Heart left ventricle (tissue), 16 donors: ENCODE results near the gene RPP21. TPM values are rescaled to one million over a fixed set of nuclear protein-coding genes. Genes with fewer than 3 reads are reported as not detected.

Experiments
- ATAC-seq, 4 donors: fragments of 200-7000 bp; cut with Tn5 transposase; one replicate each; pipeline ENCODE4 v1.9.1; 2020 to 2022; ENCODE audit warnings: moderate library complexity in 4 of 4, mild to moderate bottlenecking in 3 of 4, moderate number of reproducible peaks in 1 of 4
- DNase-seq, 5 donors: peaks; one replicate each; pipeline ENCODE4 v3.0.0-alpha.2; 2020
- H3K27ac ChIP-seq, 12 donors: fragments of 200-600 bp; sonication (generic) in 4 of 12; one replicate each; pipeline versions ENCODE4 v1.5.0 to v1.8.0; 2016 to 2022; ENCODE audit warnings: mild to moderate bottlenecking in 2 of 12
- H3K27me3 ChIP-seq, 9 donors: fragments of 200-600 bp; sonication (generic) in 2 of 9; one replicate each; pipeline versions ENCODE4 v1.5.1 to v1.8.0; 2016 to 2022; ENCODE audit warnings: mild to moderate bottlenecking in 3 of 9
- H3K36me3 ChIP-seq, 9 donors: fragments of 200-600 bp; sonication (generic) in 2 of 9; one replicate each; pipeline versions ENCODE4 v1.5.0 to v1.8.0; 2018 to 2022; ENCODE audit warnings: mild to moderate bottlenecking in 2 of 9
- H3K4me1 ChIP-seq, 12 donors: fragments of 200-600 bp; sonication (generic) in 4 of 12; one replicate each; pipeline versions ENCODE4 v1.5.0 to v1.8.0; 2016 to 2022; ENCODE audit warnings: mild to moderate bottlenecking in 3 of 12
- H3K4me3 ChIP-seq, 12 donors: fragments of 200-600 bp; sonication (generic) in 4 of 12; one replicate each; pipeline versions ENCODE4 v1.5.0 to v1.8.0; 2017 to 2022; ENCODE audit warnings: mild to moderate bottlenecking in 9 of 12, moderate library complexity in 4 of 12
- H3K9me3 ChIP-seq, 12 donors: fragments of 200-600 bp; sonication (generic) in 4 of 12; one replicate each; pipeline versions ENCODE4 v1.5.0 to v1.8.0; 2016 to 2022; ENCODE audit warnings: mild to moderate bottlenecking in 1 of 12
- CTCF ChIP-seq, 12 donors: fragments of 200-600 bp; sonication (generic) in 4 of 12; IDR thresholded peaks; one replicate each; pipeline versions ENCODE4 v1.5.0 to v1.8.0; 2018 to 2022; ENCODE audit warnings: antibody characterized with exemption in 12 of 12, mild to moderate bottlenecking in 5 of 12
- POLR2A ChIP-seq, 2 donors: fragments of 450-650 bp; IDR thresholded peaks; one replicate each; pipeline ENCODE4 v1.6.1; 2017; ENCODE audit warnings: antibody characterized with exemption in 2 of 2, mild to moderate bottlenecking in 2 of 2, moderate library complexity in 2 of 2
- WGBS, 4 donors: extraction: QIAGEN DNeasy Blood & Tissue Kit in 2 of 4; methylation state at CpG; one replicate each; pipeline versions ENCODE4 v1.1.5 to v1.1.7; 2013 to 2018; 5-methylcytosine and 5-hydroxymethylcytosine counted together
- intact Hi-C, 10 donors: fragments of 100-400 bp; cut with DNase I; formaldehyde crosslinking; loops; one replicate each; pipeline versions ENCODE4 v1.11.1 to v1.14.2; 2022
- polyA plus RNA-seq, 2 donors: library from polyadenylated mRNA; stranded (reverse); fragments of 200-250 nt; gene quantifications; one replicate each; pipeline ENCODE4 v1.2.3, GENCODE V29; 2013
- total RNA-seq, 9 donors: library from RNA; depleted of rRNA in 2 of 9; stranded (reverse); fragments of >200 nt in 2 of 9; fragmentation: NEBNext Ultra II Directional in 3 of 9; extraction: Animal tissue kit (Norgen Biotek cat#: 25700) in 3 of 9; gene quantifications; one replicate each; pipeline versions ENCODE4 v1.1.0 to v1.2.4, GENCODE V29; 2016 to 2023
- donor health status: ischemic (EF 13 %, LVEDD 7.1; RV severe dilation, severe dysfunction).
- donor health status: healthy with polysubstance abuse.
- donor health status: DM: no; HTN: yes; CAD: no.
- donor health status: DM: no; HTN: no; CAD: no.
- donor health status: ischemic (EF 25% LVEDD 6.9; RV normal size, moderate dysfunction).
- donor health status: ischemic (EF 25% LVEDD 5.7; RV mildly dilated, moderate dysfunction).
- donor health status: healthy.
- donor health status: DM: yes; HTN: yes; CAD: no.
- donor health status: ischemic (EF 35%, LVEDD 5.7; RV mildly dilated, moderate dysfunction).
- donor health status: nonischemic (EF 11% LVEDD 7.7; RV severe dilation, severe dysfunction).
- donor health status: DM: yes; HTN: yes; CAD: no.
- donor health status: PGD.
- donor health status: ischemic (EF 29% LVEDD 5.4; RV normal size, mild dysfunction).
- donor health status: nonischemic (EF 23%, LVEDD 6.1; RV moderate dilation, normal function).

The RPP21 gene
- total and polyA plus RNA-seq, 11 donors: 17.3 to 88.9 (median 30.7) TPM

GRCh38 chr6:30317913-30318589 lies 26.9 kb upstream of the RPP21 start:
- Histone ChIP-seq H3K27ac (no peak overlapping the region), H3K27me3 (no peaks in the 10 kb centered on the region), H3K36me3 (peaks cover 0 to 45% (median 14%) of the 10 kb centered on the region in 9 donors), H3K4me1 (peaks cover 0 to 37% (median 4%) of the 10 kb centered on the region in 12 donors), H3K4me3 (no peak overlapping the region), H3K9me3 (no peaks in the 10 kb centered on the region)
- 84 to 94% (median 90%) methylated on average over 6 of the region's 6 CpGs for WGBS, 4 donors
- intact Hi-C loops: no loop called here
- no peak for ATAC-seq
- TF ChIP-seq POLR2A (IDR thresholded peaks at IDR 0.05) (no peak), CTCF (IDR thresholded peaks at IDR 0.05) (no peak)
- no peak for DNase-seq

GRCh38 chr6:30319146-30319835 lies 25.7 kb upstream of the RPP21 start:
- peaks cover 0 to 50% (median 6%) of the 10 kb centered on the region in 12 donors for H3K4me1 ChIP-seq
- no peak overlapping the region for H3K4me3 ChIP-seq
- TF ChIP-seq CTCF (IDR thresholded peaks at IDR 0.05) (no peak), POLR2A (IDR thresholded peaks at IDR 0.05) (no peak)
- DNase-seq (no peak), ATAC-seq (no peak)
- H3K27ac ChIP-seq: no peak overlapping the region
- intact Hi-C loops: no loop called here
- 89 to 97% (median 91%) methylated on average over 1 of the region's 1 CpG for WGBS, 4 donors
- H3K9me3 ChIP-seq: no peaks in the 10 kb centered on the region
- peaks cover 0 to 33% (median 3%) of the 10 kb centered on the region in 9 donors for H3K36me3 ChIP-seq
- H3K27me3 ChIP-seq: no peaks in the 10 kb centered on the region

- TF ChIP-seq CTCF (IDR thresholded peaks at IDR 0.05): no peak
- no peak for TF ChIP-seq POLR2A (IDR thresholded peaks at IDR 0.05)
- intact Hi-C loops: loop anchor here in 2 of 10 donors (10.0 kb wide), 2 partner anchors 107 to 257 kb away; partner anchors contain the start of genes POLR1H (in 1 of the 2), PPP1R11 (in 1 of the 2) and TRIM26 (in 1 of the 2)
- peaks cover 5 to 64% (median 17%) of the 10 kb centered on the region in 12 donors for H3K4me1 ChIP-seq
- no peaks in the 10 kb centered on the region for H3K27me3 ChIP-seq
- DNase-seq (no peak), ATAC-seq (no peak)
- no peak overlapping the region for H3K4me3 ChIP-seq
- WGBS, 4 donors: 89 to 93% (median 92%) methylated on average over 6 of the region's 6 CpGs
- no peak overlapping the region for H3K27ac ChIP-seq
- no peaks in the 10 kb centered on the region for H3K9me3 ChIP-seq
- peaks cover 0 to 9% (median 0%) of the 10 kb centered on the region in 9 donors for H3K36me3 ChIP-seq
Observed at GRCh38 chr6:30321692-30322388, 23.1 kb upstream of the RPP21 start.
